DND-41 (cell line): ENCODE data around the gene RARRES1.

Experiments used
- ATAC-seq: fragments of 200-7000 bp; cut with Tn5 transposase; 3 replicates; pipeline ENCODE4 v1.9.1; 2021; ENCODE audit warnings: low read depth; ENCODE audit not compliant: insufficient read depth
- DNase-seq: peaks from one replicate; pipeline ENCODE4 v3.0.0-alpha.2; 2020
- H2AFZ ChIP-seq: 2 replicates; pipeline ENCODE4 v1.6.0; 2012; ENCODE audit warnings: low read depth, low read length
- H3K27ac ChIP-seq: 2 replicates; pipeline ENCODE4 v1.5.1; 2012; ENCODE audit warnings: low read length, inconsistent platforms
- H3K27me3 ChIP-seq: fragments of 200-600 bp; sonication (generic); 2 replicates; pipeline ENCODE4 v1.6.0; 2012; ENCODE audit warnings: low read length, mild to moderate bottlenecking, inconsistent platforms; ENCODE audit not compliant: insufficient read depth, poor library complexity
- H3K36me3 ChIP-seq: 2 replicates; pipeline ENCODE4 v1.5.1; 2012; ENCODE audit warnings: low read length, inconsistent platforms; ENCODE audit not compliant: insufficient read depth
- H3K4me1 ChIP-seq: 2 replicates; pipeline ENCODE4 v1.5.1; 2012; ENCODE audit warnings: mild to moderate bottlenecking, low read length; ENCODE audit not compliant: insufficient read depth
- H3K4me2 ChIP-seq: 2 replicates; pipeline ENCODE4 v1.6.0; 2012; ENCODE audit warnings: mild to moderate bottlenecking, moderate library complexity, low read length, inconsistent platforms; ENCODE audit not compliant: insufficient read depth
- H3K4me3 ChIP-seq, 2 experiments: fragments of 200-600 bp in 1 of 2; shearing (Covaris generic) in 1 of 2; 2 replicates each; pipeline ENCODE4 v1.5.1; 2012 to 2016; ENCODE audit warnings: inconsistent platforms in 2 of 2, low read length in 2 of 2, mild to moderate bottlenecking in 2 of 2, low read depth in 1 of 2, moderate library complexity in 1 of 2
- H3K79me2 ChIP-seq: 2 replicates; pipeline ENCODE4 v1.6.0; 2012; ENCODE audit warnings: low read length, inconsistent platforms; ENCODE audit not compliant: insufficient read depth
- H3K9ac ChIP-seq: 2 replicates; pipeline ENCODE4 v1.6.0; 2012; ENCODE audit warnings: low read depth, mild to moderate bottlenecking, inconsistent platforms, low read length, moderate library complexity
- H3K9me3 ChIP-seq: 2 replicates; pipeline ENCODE4 v1.5.1; 2012; ENCODE audit warnings: low read length, moderate library complexity, mild to moderate bottlenecking, inconsistent platforms; ENCODE audit not compliant: insufficient read depth, severe bottlenecking
- H4K20me1 ChIP-seq: 2 replicates; pipeline ENCODE4 v1.6.0; 2012; ENCODE audit warnings: low read length; ENCODE audit not compliant: insufficient read depth
- CTCF ChIP-seq: IDR thresholded peaks from 2 replicates; pipeline ENCODE4 v1.5.1; 2012; ENCODE audit warnings: borderline replicate concordance, low read length, moderate library complexity, mild to moderate bottlenecking; ENCODE audit not compliant: poor library complexity, severe bottlenecking; ENCODE audit errors: extremely low read depth
- EZH2 ChIP-seq: IDR thresholded peaks from 3 replicates; pipeline ENCODE4 v1.6.1; 2012; ENCODE audit warnings: borderline replicate concordance, low read depth, mild to moderate bottlenecking, moderate library complexity, low read length, inconsistent platforms; ENCODE audit not compliant: severe bottlenecking

RARRES1 gene

DNA sequence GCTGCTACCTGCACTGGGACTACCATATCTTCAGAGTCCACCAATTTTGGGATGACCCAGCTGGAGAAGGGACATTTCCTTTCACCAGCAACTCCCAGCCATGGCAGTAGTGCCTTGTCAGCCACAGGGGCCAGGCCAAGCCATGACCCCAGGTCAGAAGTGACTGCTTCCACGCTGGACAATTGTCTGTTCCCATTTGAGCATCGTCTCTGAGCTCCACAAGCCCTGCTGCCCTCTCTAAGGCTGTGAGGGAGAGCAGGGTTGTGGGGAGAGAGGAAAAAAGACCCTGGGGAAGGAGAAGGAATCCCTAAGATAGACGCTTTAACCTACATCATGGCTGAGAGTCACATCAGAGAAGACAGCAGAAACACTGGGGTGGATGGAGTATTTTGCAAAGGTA is 7.4 kb upstream of the RARRES1 start:
- Histone ChIP-seq H3K27ac (no peak overlapping the region), H3K9me3 (peaks cover 5% of the 10 kb centered on the region), H3K27me3 (no peaks in the 10 kb centered on the region), H3K4me2 (no peak overlapping the region), H3K4me1 (no peaks in the 10 kb centered on the region), H3K36me3 (no peaks in the 10 kb centered on the region), H3K4me3 (no peak overlapping the region), H4K20me1 (no peaks in the 10 kb centered on the region), H2AFZ (no peak overlapping the region), H3K9ac (no peak overlapping the region), H3K79me2 (no peaks in the 10 kb centered on the region)
- no peak for ATAC-seq
- DNase-seq: no peak
- TF ChIP-seq EZH2 (no peak), CTCF (no peak)

DNA sequence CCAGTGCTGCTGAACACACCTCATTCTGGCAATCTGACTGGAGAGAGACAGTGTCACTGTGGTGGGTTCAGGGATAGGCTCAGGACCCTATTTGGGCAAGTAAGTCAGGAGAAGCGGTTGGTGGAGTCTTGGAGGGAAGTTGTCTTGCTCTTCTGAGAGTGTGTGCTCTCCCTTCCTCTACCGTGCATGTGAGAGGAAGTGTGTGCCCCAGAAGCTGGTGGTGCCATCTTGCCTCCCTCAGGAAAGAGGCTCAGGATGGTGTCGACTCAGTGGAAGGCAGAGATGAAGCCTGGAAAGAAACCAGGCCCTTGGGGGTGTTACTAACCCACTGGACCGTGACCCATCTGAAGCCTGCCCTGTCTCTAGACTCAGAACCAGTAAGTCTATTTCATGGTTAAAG is 6.8 kb upstream of the RARRES1 start:
- H3K79me2 ChIP-seq: no peaks in the 10 kb centered on the region
- no peak for TF ChIP-seq EZH2
- no peak for TF ChIP-seq CTCF
- no peak overlapping the region for H3K27ac ChIP-seq
- no peak overlapping the region for H3K4me3 ChIP-seq
- no peak overlapping the region for H3K4me2 ChIP-seq
- no peaks in the 10 kb centered on the region for H4K20me1 ChIP-seq
- no peak overlapping the region for H2AFZ ChIP-seq
- no peak overlapping the region for H3K9ac ChIP-seq
- no peak for DNase-seq
- H3K36me3 ChIP-seq: no peaks in the 10 kb centered on the region
- ATAC-seq: no peak
- H3K27me3 ChIP-seq: no peaks in the 10 kb centered on the region
- no peaks in the 10 kb centered on the region for H3K4me1 ChIP-seq
- H3K9me3 ChIP-seq: peaks cover 5% of the 10 kb centered on the region

GRCh38 chr3:158738653-158739052 is 6.4 kb upstream of the RARRES1 start:
- H3K4me1 ChIP-seq: no peaks in the 10 kb centered on the region
- H3K27ac ChIP-seq: no peak overlapping the region
- H4K20me1 ChIP-seq: no peaks in the 10 kb centered on the region
- peaks cover 5% of the 10 kb centered on the region for H3K9me3 ChIP-seq
- no peak overlapping the region for H2AFZ ChIP-seq
- H3K79me2 ChIP-seq: no peaks in the 10 kb centered on the region
- no peak overlapping the region for H3K4me2 ChIP-seq
- ATAC-seq: no peak
- H3K36me3 ChIP-seq: no peaks in the 10 kb centered on the region
- no peaks in the 10 kb centered on the region for H3K27me3 ChIP-seq
- H3K4me3 ChIP-seq: no peak overlapping the region
- TF ChIP-seq CTCF: no peak
- no peak for TF ChIP-seq EZH2
- H3K9ac ChIP-seq: no peak overlapping the region
- no peak for DNase-seq
